IMR-90 (cell line): ENCODE data around the gene DHFR.

Source experiments
- CEBPB ChIP-seq: IDR thresholded peaks from 2 replicates; pipeline ENCODE4 v1.6.1; 2012; ENCODE audit warnings: low read depth, low read length, improper control_type of control experiment
- CHD1 ChIP-seq: IDR thresholded peaks from 2 replicates; pipeline ENCODE4 v1.6.1; 2012; ENCODE audit warnings: low read depth, low read length, improper control_type of control experiment
- CTCF ChIP-seq: conservative IDR thresholded peaks from 2 replicates; pipeline ENCODE4 v1.5.1; 2012; ENCODE audit warnings: mild to moderate bottlenecking, low read depth, low read length, improper control_type of control experiment
- MAFK ChIP-seq: IDR thresholded peaks from 2 replicates; pipeline ENCODE4 v1.6.1; 2012; ENCODE audit warnings: low read depth, low read length, improper control_type of control experiment
- MXI1 ChIP-seq: IDR thresholded peaks from 2 replicates; pipeline ENCODE4 v1.6.1; 2012; ENCODE audit warnings: low read depth, mild to moderate bottlenecking, low read length, moderate library complexity, borderline replicate concordance
- POLR2A ChIP-seq: IDR thresholded peaks from 2 replicates; pipeline ENCODE4 v1.6.1; 2012; ENCODE audit warnings: mild to moderate bottlenecking, low read depth, low read length
- RAD21 ChIP-seq: IDR thresholded peaks from 2 replicates; pipeline ENCODE4 v1.6.1; 2012; ENCODE audit warnings: low read length, improper control_type of control experiment
- RFX5 ChIP-seq: IDR thresholded peaks from 2 replicates; pipeline ENCODE4 v1.8.0; 2012; ENCODE audit warnings: low read depth, mild to moderate bottlenecking, low read length, moderate library complexity
- USF2 ChIP-seq: fragments of 150-350 bp; IDR thresholded peaks from 2 replicates; pipeline ENCODE4 v1.6.1; 2017; ENCODE audit warnings: mild to moderate bottlenecking, antibody characterized with exemption, low read length, low read depth

- no peak for TF ChIP-seq CTCF
- no peak for TF ChIP-seq CHD1
- no peak for TF ChIP-seq CEBPB
- no peak for TF ChIP-seq USF2
- TF ChIP-seq RAD21: no peak
- no peak for TF ChIP-seq RFX5
- no peak for TF ChIP-seq MXI1
- TF ChIP-seq POLR2A: no peak
- no peak for TF ChIP-seq MAFK
Measured at GRCh38 chr5:80704221-80704620, 49.4 kb upstream of the DHFR start.
